ENCODE data around the gene CCR5AS.

CCR5AS gene

GRCh38 chr3:46375814-46376213 is 31.1 kb downstream of the CCR5AS start:
- Mint-ChIP-seq H3K36me3 (no peaks in the 10 kb centered on the region), H3K4me3 (no peak overlapping the region), H3K27me3 (ENCODE audit: low read depth in 3 of 3) (peaks cover 1 to 6% (median 4%) of the 10 kb centered on the region in 3 donors), H3K27ac (no peak overlapping the region), H3K9me3 (peaks cover 0 to 1% (median 0%) of the 10 kb centered on the region in 7 donors), H3K4me1 (peaks cover 29% of the 10 kb centered on the region)
- 0% methylated on average over 1 of the region's 2 CpGs for WGBS (ENCODE audit: insufficient coverage)
- DNase-seq: no peak
- no peaks in the 10 kb centered on the region for H3K79me2 ChIP-seq (ENCODE audit: insufficient read depth, low read length)
- no peak overlapping the region for H3K9ac ChIP-seq (ENCODE audit: insufficient read depth, low read length, poor library complexity, severe bottlenecking)
- no peaks in the 10 kb centered on the region for H4K20me1 ChIP-seq (ENCODE audit: insufficient read depth, low read length)
- TF ChIP-seq, protein P1, sequence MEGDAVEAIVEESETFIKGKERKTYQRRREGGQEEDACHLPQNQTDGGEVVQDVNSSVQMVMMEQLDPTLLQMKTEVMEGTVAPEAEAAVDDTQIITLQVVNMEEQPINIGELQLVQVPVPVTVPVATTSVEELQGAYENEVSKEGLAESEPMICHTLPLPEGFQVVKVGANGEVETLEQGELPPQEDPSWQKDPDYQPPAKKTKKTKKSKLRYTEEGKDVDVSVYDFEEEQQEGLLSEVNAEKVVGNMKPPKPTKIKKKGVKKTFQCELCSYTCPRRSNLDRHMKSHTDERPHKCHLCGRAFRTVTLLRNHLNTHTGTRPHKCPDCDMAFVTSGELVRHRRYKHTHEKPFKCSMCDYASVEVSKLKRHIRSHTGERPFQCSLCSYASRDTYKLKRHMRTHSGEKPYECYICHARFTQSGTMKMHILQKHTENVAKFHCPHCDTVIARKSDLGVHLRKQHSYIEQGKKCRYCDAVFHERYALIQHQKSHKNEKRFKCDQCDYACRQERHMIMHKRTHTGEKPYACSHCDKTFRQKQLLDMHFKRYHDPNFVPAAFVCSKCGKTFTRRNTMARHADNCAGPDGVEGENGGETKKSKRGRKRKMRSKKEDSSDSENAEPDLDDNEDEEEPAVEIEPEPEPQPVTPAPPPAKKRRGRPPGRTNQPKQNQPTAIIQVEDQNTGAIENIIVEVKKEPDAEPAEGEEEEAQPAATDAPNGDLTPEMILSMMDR (IDR thresholded peaks at IDR 0.05): no peak
- H3K4me3 ChIP-seq (replicated peaks in 1 of 3; ENCODE audit: low read depth in 2 of 3, low read length in 3 of 3): no peak overlapping the region
- intact Hi-C loops (cut with micrococcal nuclease): loop anchor here (5.0 kb wide), 2 partner anchors 439 to 614 kb away; no protein-coding TSS in a partner anchor
- H3K27ac ChIP-seq (ENCODE audit: low read depth in 1 of 2, low read length in 2 of 2): no peak overlapping the region
- H2AFZ ChIP-seq (ENCODE audit: insufficient read depth, low read depth, low read length, poor library complexity, severe bottlenecking): no peak overlapping the region
- no peak overlapping the region for H3K4me2 ChIP-seq (replicated peaks; ENCODE audit: extremely low read depth, low read length, poor library complexity, severe bottlenecking)
- H3K4me1 ChIP-seq (ENCODE audit: control insufficient read depth in 1 of 2, insufficient read depth in 2 of 2, low read length in 2 of 2): peaks cover 18 to 28% of the 10 kb centered on the region in 2 donors
- no peaks in the 10 kb centered on the region for H3K36me3 ChIP-seq (replicated peaks in 1 of 2; ENCODE audit: control insufficient read depth in 1 of 2, insufficient read depth in 2 of 2, low read length in 2 of 2)
- H3K9me3 ChIP-seq (replicated peaks in 1 of 2; ENCODE audit: control insufficient read depth in 1 of 2, insufficient read depth in 1 of 2, low read length in 2 of 2): no peaks in the 10 kb centered on the region
- no peaks in the 10 kb centered on the region for H3K27me3 ChIP-seq (ENCODE audit: control insufficient read depth in 2 of 2, insufficient read depth in 2 of 2, low read length in 2 of 2)

DNA sequence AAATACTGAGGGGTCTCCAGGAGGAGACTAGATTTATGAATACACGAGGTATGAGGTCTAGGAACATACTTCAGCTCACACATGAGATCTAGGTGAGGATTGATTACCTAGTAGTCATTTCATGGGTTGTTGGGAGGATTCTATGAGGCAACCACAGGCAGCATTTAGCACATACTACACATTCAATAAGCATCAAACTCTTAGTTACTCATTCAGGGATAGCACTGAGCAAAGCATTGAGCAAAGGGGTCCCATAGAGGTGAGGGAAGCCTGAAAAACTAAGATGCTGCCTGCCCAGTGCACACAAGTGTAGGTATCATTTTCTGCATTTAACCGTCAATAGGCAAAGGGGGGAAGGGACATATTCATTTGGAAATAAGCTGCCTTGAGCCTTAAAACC is 31.6 kb downstream of the CCR5AS start:
- H3K27me3 Mint-ChIP-seq (ENCODE audit: low read depth in 3 of 3): peaks cover 1 to 6% (median 4%) of the 10 kb centered on the region in 3 donors
- TF ChIP-seq, protein P1 (IDR thresholded peaks at IDR 0.05): no peak
- H3K36me3 Mint-ChIP-seq: no peaks in the 10 kb centered on the region
- Histone ChIP-seq H3K36me3 (replicated peaks in 1 of 2; ENCODE audit: control insufficient read depth in 1 of 2, insufficient read depth in 2 of 2, low read length in 2 of 2) (no peaks in the 10 kb centered on the region), H3K27ac (ENCODE audit: low read depth in 1 of 2, low read length in 2 of 2) (no peak overlapping the region), H3K79me2 (ENCODE audit: insufficient read depth, low read length) (no peaks in the 10 kb centered on the region), H4K20me1 (ENCODE audit: insufficient read depth, low read length) (no peaks in the 10 kb centered on the region), H3K4me1 (ENCODE audit: control insufficient read depth in 1 of 2, insufficient read depth in 2 of 2, low read length in 2 of 2) (peaks cover 16 to 28% of the 10 kb centered on the region in 2 donors), H3K9ac (ENCODE audit: insufficient read depth, low read length, poor library complexity, severe bottlenecking) (no peak overlapping the region), H3K27me3 (ENCODE audit: control insufficient read depth in 2 of 2, insufficient read depth in 2 of 2, low read length in 2 of 2) (no peaks in the 10 kb centered on the region), H3K4me3 (replicated peaks in 1 of 3; ENCODE audit: low read depth in 2 of 3, low read length in 3 of 3) (no peak overlapping the region), H2AFZ (ENCODE audit: insufficient read depth, low read depth, low read length, poor library complexity, severe bottlenecking) (no peak overlapping the region), H3K4me2 (replicated peaks; ENCODE audit: extremely low read depth, low read length, poor library complexity, severe bottlenecking) (no peak overlapping the region), H3K9me3 (replicated peaks in 1 of 2; ENCODE audit: control insufficient read depth in 1 of 2, insufficient read depth in 1 of 2, low read length in 2 of 2) (no peaks in the 10 kb centered on the region)
- H3K9me3 Mint-ChIP-seq: peaks cover 0 to 2% (median 0%) of the 10 kb centered on the region in 7 donors
- DNase-seq: no peak
- H3K4me1 Mint-ChIP-seq: peaks cover 28% of the 10 kb centered on the region
- no CpG with 5 or more reads among the region's 2 CpGs for WGBS (ENCODE audit: insufficient coverage)
- H3K4me3 Mint-ChIP-seq: no peak overlapping the region
- no peak overlapping the region for H3K27ac Mint-ChIP-seq
- intact Hi-C loops (cut with micrococcal nuclease): loop anchor here (5.0 kb wide), 2 partner anchors 438 to 613 kb away; no protein-coding TSS in a partner anchor

Data from CD14-positive monocyte (primary cell).